Measurements from ENCODE around the gene CHRDL1.

- TF ChIP-seq CTCF (conservative IDR thresholded peaks at IDR 0.05; ENCODE audit: low read length) (no peak), EZH2phosphoT487 (IDR thresholded peaks at IDR 0.05; ENCODE audit: borderline replicate concordance) (no peak)
Measured at GRCh38 chrX:110836451-110836850, 40.8 kb upstream of the CHRDL1 start.

All from Loucy (cell line).